HepG2 (cell line): Measurements from ENCODE around the gene COMMD7. TPM values are rescaled to one million over a fixed set of nuclear protein-coding genes. Genes with fewer than 3 reads are reported as not detected.

ENCODE experiments used
- ATAD3A ChIP-seq: sonication (generic); formaldehyde crosslinking; IDR thresholded peaks from 2 replicates; pipeline ENCODE4 v1.4.0; 2020; ENCODE audit warnings: missing genetic modification reagents
- KIAA2018 ChIP-seq: sonication (generic); formaldehyde crosslinking; IDR thresholded peaks from 2 replicates; pipeline ENCODE4 v1.5.0; 2020; ENCODE audit warnings: mild to moderate bottlenecking, missing genetic modification reagents, borderline replicate concordance
- RFXANK ChIP-seq: IDR thresholded peaks from 2 replicates; pipeline ENCODE4 v1.6.1; 2016
- ZNF12 ChIP-seq: sonication (generic); formaldehyde crosslinking; IDR thresholded peaks from 2 replicates; pipeline ENCODE4 v1.5.0; 2020; ENCODE audit warnings: missing genetic modification reagents
- ZNF605 ChIP-seq: sonication (generic); formaldehyde crosslinking; IDR thresholded peaks from 2 replicates; pipeline ENCODE4 v1.8.0; 2022; ENCODE audit warnings: mild to moderate bottlenecking, missing genetic modification reagents
- polyA plus RNA-seq, 8 experiments: library from polyadenylated mRNA; depleted of rRNA in 3 of 8; stranded (reverse) in 7 of 8; unstranded in 1 of 8; fragments of >200 nt; fragmentation: Illumina TruSeq in 4 of 8; extraction: Trizol in 4 of 8; gene quantifications; 2 replicates each; pipeline versions ENCODE4 v1.2.1 to v1.2.3, GENCODE V29; 2011 to 2016; ENCODE audit warnings: low read depth in 4 of 8, missing spikeins in 1 of 8, mixed read lengths in 1 of 8; ENCODE audit not compliant: insufficient read depth in 1 of 8
- total RNA-seq, 5 experiments: library from RNA; depleted of rRNA; stranded (reverse); fragments of >200 nt; fragmentation: Illumina TruSeq; extraction: Trizol; gene quantifications; 2 replicates each; pipeline ENCODE4 v1.2.3, GENCODE V29; 2016; ENCODE audit warnings: low read depth in 1 of 5
- TF ChIP-seq, protein P1 (sequence below): sonication (generic); formaldehyde crosslinking; IDR thresholded peaks from 2 replicates; pipeline ENCODE4 v1.5.0; 2020; ENCODE audit warnings: mild to moderate bottlenecking, missing genetic modification reagents
- TF ChIP-seq, protein P2 (sequence below): IDR thresholded peaks from 2 replicates; pipeline ENCODE4 v1.6.1; 2016; ENCODE audit warnings: low read depth
- TF ChIP-seq, protein P3 (sequence below): sonication (generic); formaldehyde crosslinking; IDR thresholded peaks from 2 replicates; pipeline ENCODE4 v1.4.0; 2020; ENCODE audit warnings: mild to moderate bottlenecking, missing genetic modification reagents

COMMD7 gene
- total and polyA plus RNA-seq, 2 of the 13 experiments (the other 11 are each of a cell fraction or from before 2014, with no cell fraction given), result 42.1 to 53.3 TPM

- TF ChIP-seq, protein P1, sequence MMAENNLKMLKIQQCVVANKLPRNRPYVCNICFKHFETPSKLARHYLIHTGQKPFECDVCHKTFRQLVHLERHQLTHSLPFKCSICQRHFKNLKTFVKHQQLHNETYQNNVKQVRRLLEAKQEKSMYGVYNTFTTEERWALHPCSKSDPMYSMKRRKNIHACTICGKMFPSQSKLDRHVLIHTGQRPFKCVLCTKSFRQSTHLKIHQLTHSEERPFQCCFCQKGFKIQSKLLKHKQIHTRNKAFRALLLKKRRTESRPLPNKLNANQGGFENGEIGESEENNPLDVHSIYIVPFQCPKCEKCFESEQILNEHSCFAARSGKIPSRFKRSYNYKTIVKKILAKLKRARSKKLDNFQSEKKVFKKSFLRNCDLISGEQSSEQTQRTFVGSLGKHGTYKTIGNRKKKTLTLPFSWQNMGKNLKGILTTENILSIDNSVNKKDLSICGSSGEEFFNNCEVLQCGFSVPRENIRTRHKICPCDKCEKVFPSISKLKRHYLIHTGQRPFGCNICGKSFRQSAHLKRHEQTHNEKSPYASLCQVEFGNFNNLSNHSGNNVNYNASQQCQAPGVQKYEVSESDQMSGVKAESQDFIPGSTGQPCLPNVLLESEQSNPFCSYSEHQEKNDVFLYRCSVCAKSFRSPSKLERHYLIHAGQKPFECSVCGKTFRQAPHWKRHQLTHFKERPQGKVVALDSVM (CRISPR knock-in tag), result no peak
- TF ChIP-seq ZNF605 (no peak), ATAD3A (no peak), ZNF12 (CRISPR knock-in tag) (no peak), KIAA2018 (CRISPR knock-in tag) (no peak), RFXANK (CRISPR knock-in tag) (no peak)
- TF ChIP-seq, protein P2, sequence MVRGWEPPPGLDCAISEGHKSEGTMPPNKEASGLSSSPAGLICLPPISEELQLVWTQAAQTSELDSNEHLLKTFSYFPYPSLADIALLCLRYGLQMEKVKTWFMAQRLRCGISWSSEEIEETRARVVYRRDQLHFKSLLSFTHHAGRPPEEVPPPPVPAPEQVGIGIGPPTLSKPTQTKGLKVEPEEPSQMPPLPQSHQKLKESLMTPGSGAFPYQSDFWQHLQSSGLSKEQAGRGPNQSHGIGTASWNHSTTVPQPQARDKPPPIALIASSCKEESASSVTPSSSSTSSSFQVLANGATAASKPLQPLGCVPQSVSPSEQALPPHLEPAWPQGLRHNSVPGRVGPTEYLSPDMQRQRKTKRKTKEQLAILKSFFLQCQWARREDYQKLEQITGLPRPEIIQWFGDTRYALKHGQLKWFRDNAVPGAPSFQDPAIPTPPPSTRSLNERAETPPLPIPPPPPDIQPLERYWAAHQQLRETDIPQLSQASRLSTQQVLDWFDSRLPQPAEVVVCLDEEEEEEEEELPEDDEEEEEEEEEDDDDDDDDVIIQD (CRISPR knock-in tag), result no peak
- TF ChIP-seq, protein P3, sequence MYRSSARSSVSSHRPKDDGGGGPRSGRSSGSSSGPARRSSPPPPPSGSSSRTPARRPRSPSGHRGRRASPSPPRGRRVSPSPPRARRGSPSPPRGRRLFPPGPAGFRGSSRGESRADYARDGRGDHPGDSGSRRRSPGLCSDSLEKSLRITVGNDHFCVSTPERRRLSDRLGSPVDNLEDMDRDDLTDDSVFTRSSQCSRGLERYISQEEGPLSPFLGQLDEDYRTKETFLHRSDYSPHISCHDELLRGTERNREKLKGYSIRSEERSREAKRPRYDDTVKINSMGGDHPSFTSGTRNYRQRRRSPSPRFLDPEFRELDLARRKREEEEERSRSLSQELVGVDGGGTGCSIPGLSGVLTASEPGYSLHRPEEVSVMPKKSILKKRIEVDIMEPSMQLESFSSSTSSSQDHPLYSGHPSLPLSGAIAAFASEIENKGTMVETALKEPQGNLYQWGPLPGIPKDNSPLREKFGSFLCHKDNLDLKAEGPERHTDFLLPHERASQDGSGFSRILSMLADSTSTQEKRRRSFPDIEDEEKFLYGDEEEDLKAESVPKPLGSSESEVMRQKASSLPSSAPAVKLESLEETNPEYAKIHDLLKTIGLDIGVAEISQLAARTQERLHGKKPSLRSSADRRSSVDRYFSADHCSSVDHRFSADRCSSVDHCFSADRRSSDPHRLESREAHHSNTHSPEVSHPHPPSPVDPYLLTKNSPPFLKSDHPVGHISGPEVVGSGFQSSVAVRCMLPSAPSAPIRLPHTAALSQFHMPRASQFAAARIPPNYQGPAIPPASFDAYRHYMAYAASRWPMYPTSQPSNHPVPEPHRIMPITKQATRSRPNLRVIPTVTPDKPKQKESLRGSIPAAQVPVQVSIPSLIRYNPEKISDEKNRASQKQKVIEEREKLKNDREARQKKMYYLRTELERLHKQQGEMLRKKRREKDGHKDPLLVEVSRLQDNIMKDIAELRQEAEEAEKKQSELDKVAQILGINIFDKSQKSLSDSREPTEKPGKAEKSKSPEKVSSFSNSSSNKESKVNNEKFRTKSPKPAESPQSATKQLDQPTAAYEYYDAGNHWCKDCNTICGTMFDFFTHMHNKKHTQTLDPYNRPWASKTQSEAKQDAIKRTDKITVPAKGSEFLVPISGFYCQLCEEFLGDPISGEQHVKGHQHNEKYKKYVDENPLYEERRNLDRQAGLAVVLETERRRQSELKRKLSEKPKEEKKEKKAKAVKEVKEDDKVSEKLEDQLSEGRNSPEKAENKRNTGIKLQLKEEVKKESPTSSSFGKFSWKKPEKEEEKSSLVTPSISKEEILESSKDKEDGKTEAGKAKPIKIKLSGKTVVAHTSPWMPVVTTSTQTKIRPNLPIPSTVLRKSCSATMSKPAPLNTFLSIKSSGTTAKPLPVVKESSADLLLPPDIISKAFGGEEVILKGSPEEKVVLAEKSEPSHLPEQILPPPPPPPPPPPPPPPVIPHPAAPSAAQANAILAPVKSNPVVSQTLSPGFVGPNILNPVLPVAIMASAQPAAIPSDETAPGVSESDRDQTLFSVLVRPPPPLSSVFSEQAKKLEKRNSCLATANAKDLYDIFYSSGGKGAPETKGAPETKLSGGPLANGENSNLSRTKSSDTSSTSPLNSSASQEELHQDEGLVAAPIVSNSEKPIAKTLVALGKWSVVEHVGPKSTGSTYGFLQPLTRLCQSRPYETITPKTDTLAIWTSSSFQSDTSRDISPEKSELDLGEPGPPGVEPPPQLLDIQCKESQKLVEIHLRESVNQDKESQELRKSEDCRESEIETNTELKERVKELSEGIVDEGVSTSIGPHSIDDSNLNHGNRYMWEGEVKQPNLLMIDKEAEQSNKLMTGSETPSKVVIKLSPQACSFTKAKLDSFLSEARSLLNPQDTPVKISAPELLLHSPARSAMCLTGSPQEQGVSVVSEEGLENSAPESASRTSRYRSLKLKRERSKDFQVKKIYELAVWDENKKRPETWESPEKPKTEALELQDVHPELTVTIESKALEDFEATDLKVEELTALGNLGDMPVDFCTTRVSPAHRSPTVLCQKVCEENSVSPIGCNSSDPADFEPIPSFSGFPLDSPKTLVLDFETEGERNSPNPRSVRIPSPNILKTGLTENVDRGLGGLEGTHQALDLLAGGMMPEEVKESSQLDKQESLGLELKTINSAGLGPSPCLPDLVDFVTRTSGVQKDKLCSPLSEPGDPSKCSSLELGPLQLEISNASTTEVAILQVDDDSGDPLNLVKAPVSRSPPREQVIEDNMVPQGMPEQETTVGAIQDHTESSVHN (CRISPR knock-in tag), result no peak
These were observed 19.5 kb upstream of the COMMD7 start (continued) for GRCh38 chr20:32762754-32763201.
